Measurements from ENCODE around the gene OMG. TPM values are rescaled to one million over a fixed set of nuclear protein-coding genes. Genes with fewer than 3 reads are reported as not detected.
"Not testable (repeated sequence)": the region's sequence is repeated elsewhere in the genome, so short reads cannot be mapped to it uniquely, and the experiment has no call there.

The OMG gene
- total RNA-seq, 3 donors from 2014 or later (not counting 1 experiment from before 2014, with no cell fraction given), result 0.96 to 2.8 (median 1.3) TPM

DNA sequence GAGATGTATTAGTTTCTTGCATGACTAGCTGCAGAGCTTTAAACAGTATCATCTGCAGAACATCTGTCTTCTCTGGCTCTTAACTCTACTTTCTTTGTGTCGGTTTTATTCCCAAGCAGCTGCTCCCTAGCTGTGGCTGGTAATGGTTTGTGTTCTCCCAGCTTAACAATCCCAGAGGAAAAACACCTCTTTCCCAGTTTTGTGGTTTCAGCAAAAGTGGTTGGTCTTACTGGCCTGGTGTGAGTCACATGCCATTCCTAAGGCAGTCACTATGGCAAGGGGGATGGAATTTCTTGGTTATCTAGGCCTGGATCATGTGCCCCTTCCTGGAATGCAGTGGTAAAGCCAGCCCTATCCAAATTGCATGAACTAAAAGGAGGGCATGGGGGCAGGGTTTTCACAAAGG lies 27.5 kb downstream of the OMG start:
- Mint-ChIP-seq H3K27ac (no peak overlapping the region), H3K27me3 (ENCODE audit: low read depth in 2 of 2) (no peaks in the 10 kb centered on the region), H3K4me1 (no peaks in the 10 kb centered on the region), H3K9me3 (no peaks in the 10 kb centered on the region), H3K4me3 (no peak overlapping the region), H3K36me3 (peaks cover 16% of the 10 kb centered on the region)
- intact Hi-C loops (cut with micrococcal nuclease), result no loop called here
- H3K4me1 ChIP-seq (ENCODE audit: control insufficient read depth, insufficient read depth, low read length), result no peaks in the 10 kb centered on the region
- no peak for DNase-seq
- peaks cover 24% of the 10 kb centered on the region for H3K36me3 ChIP-seq (ENCODE audit: control insufficient read depth, insufficient read depth, low read length)
- H3K27me3 ChIP-seq (ENCODE audit: control insufficient read depth, insufficient read depth, low read length), result no peaks in the 10 kb centered on the region
- WGBS (ENCODE audit: insufficient coverage), result no CpG with 5 or more reads among the region's 1 CpG
- ATAC-seq, result no peak
- H3K9me3 ChIP-seq (ENCODE audit: control insufficient read depth, insufficient read depth, low read length), result no peaks in the 10 kb centered on the region
- H3K4me3 ChIP-seq (ENCODE audit: low read length), result no peak overlapping the region
- TF ChIP-seq, protein P1, sequence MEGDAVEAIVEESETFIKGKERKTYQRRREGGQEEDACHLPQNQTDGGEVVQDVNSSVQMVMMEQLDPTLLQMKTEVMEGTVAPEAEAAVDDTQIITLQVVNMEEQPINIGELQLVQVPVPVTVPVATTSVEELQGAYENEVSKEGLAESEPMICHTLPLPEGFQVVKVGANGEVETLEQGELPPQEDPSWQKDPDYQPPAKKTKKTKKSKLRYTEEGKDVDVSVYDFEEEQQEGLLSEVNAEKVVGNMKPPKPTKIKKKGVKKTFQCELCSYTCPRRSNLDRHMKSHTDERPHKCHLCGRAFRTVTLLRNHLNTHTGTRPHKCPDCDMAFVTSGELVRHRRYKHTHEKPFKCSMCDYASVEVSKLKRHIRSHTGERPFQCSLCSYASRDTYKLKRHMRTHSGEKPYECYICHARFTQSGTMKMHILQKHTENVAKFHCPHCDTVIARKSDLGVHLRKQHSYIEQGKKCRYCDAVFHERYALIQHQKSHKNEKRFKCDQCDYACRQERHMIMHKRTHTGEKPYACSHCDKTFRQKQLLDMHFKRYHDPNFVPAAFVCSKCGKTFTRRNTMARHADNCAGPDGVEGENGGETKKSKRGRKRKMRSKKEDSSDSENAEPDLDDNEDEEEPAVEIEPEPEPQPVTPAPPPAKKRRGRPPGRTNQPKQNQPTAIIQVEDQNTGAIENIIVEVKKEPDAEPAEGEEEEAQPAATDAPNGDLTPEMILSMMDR (IDR thresholded peaks at IDR 0.05), result no peak
- no peak overlapping the region for H3K27ac ChIP-seq (ENCODE audit: low read length)

DNA sequence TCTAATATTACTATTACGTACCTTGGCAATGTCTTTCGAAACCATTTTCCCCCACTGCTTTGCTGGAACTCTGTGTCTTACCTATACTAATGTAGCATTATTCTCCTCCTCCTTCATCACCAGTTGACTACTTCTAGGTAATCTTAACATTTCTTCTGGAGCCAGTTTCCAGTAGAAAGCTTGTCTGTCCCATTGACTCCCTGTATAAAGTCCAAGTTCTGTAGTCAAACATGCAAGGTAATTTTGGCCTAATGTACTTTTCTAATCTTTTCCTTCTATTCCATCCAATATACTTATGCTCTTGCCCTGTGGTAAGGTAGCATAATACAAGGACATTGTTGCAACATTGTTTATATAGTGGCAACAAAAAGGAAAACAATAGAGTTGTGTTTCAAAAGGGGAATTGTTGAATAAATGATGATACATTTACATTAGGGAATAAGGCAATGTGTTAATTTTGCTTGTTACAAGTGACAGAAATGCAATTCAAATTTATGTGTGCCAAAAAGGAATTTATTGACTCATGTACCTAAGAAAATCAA lies 27.9 kb downstream of the OMG start:
- no peaks in the 10 kb centered on the region for H3K27me3 ChIP-seq (ENCODE audit: control insufficient read depth, insufficient read depth, low read length)
- Mint-ChIP-seq H3K27me3 (ENCODE audit: low read depth in 2 of 2) (no peaks in the 10 kb centered on the region), H3K4me3 (no peak overlapping the region), H3K4me1 (no peaks in the 10 kb centered on the region), H3K9me3 (no peaks in the 10 kb centered on the region), H3K36me3 (peaks cover 16% of the 10 kb centered on the region), H3K27ac (no peak overlapping the region)
- no peak overlapping the region for H3K27ac ChIP-seq (ENCODE audit: low read length)
- H3K9me3 ChIP-seq (ENCODE audit: control insufficient read depth, insufficient read depth, low read length), result no peaks in the 10 kb centered on the region
- 92% methylated on average over 2 of the region's 2 CpGs for WGBS (ENCODE audit: insufficient coverage)
- intact Hi-C loops (cut with micrococcal nuclease), result no loop called here
- H3K4me3 ChIP-seq (ENCODE audit: low read length), result no peak overlapping the region
- TF ChIP-seq, protein P1 (IDR thresholded peaks at IDR 0.05), result no peak
- no peak for DNase-seq
- no peak for ATAC-seq
- no peaks in the 10 kb centered on the region for H3K4me1 ChIP-seq (ENCODE audit: control insufficient read depth, insufficient read depth, low read length)
- H3K36me3 ChIP-seq (ENCODE audit: control insufficient read depth, insufficient read depth, low read length), result peaks cover 24% of the 10 kb centered on the region

DNA sequence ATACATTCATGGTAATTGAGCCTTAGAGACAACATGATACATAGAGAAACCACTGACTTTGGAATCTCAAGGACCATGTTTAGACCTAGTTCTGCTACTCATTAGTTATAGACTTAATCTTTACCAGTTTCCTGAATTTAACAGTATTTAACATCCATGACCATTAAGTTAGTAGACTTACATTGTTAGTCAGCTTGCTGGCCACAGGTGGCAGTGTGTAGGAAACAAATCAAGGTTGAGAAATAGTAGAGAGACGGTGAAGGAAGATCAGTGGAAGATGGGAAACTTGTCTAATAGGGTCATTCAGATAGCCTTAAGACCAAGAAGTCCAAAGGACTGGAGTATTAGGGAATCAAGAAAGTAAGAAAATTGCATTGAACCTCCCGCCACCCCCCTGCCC lies 31.0 kb downstream of the OMG start:
- DNase-seq, result peak in 1 of 2 donors; percentile 53
- peaks cover 29% of the 10 kb centered on the region for H3K36me3 ChIP-seq (ENCODE audit: control insufficient read depth, insufficient read depth, low read length)
- no peaks in the 10 kb centered on the region for H3K27me3 Mint-ChIP-seq (ENCODE audit: low read depth in 2 of 2)
- TF ChIP-seq, protein P1 (IDR thresholded peaks at IDR 0.05), result no peak
- H3K27ac Mint-ChIP-seq, result no peak overlapping the region
- no peak for ATAC-seq
- H3K4me3 ChIP-seq (ENCODE audit: low read length), result no peak overlapping the region
- H3K9me3 ChIP-seq (ENCODE audit: control insufficient read depth, insufficient read depth, low read length), result no peaks in the 10 kb centered on the region
- no peaks in the 10 kb centered on the region for H3K27me3 ChIP-seq (ENCODE audit: control insufficient read depth, insufficient read depth, low read length)
- no peaks in the 10 kb centered on the region for H3K4me1 Mint-ChIP-seq
- intact Hi-C loops (cut with micrococcal nuclease), result loop anchor here (1.0 kb wide), 1 partner anchor 107 kb away; no protein-coding TSS in a partner anchor
- H3K4me3 Mint-ChIP-seq, result no peak overlapping the region
- H3K4me1 ChIP-seq (ENCODE audit: control insufficient read depth, insufficient read depth, low read length), result no peaks in the 10 kb centered on the region
- H3K36me3 Mint-ChIP-seq, result peaks cover 16% of the 10 kb centered on the region
- no peak overlapping the region for H3K27ac ChIP-seq (ENCODE audit: low read length)
- no peaks in the 10 kb centered on the region for H3K9me3 Mint-ChIP-seq
- 82% methylated on average over 2 of the region's 2 CpGs for WGBS (ENCODE audit: insufficient coverage)

DNA sequence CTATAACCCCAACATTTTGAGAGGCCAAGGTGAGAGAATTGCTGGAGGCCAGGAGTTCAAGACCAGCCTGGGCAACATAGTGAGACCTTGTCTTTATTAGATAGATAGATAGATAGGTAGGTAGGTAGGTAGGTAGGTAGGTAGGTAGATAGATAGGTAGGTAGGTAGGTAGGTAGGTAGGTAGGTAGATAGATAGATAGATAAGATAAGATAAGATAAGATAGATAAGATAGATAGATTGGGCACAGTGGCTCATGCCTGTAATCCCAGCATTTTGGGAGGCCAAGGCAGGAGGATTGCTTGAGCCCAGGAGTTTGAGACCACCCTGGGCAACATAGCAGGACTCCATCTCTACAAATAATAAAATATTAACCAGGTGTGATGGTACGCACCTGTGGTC lies 34.1 kb downstream of the OMG start:
- ATAC-seq; H3K4me3 ChIP-seq (ENCODE audit: low read length); H3K9me3 Mint-ChIP-seq; intact Hi-C loops (cut with micrococcal nuclease); H3K4me1 Mint-ChIP-seq; H3K4me3 Mint-ChIP-seq; H3K4me1 ChIP-seq (ENCODE audit: control insufficient read depth, insufficient read depth, low read length); H3K9me3 ChIP-seq (ENCODE audit: control insufficient read depth, insufficient read depth, low read length); H3K27me3 Mint-ChIP-seq (ENCODE audit: low read depth in 2 of 2); H3K27ac ChIP-seq (ENCODE audit: low read length); DNase-seq; H3K27me3 ChIP-seq (ENCODE audit: control insufficient read depth, insufficient read depth, low read length); H3K27ac Mint-ChIP-seq: not testable (repeated sequence)
- 100% methylated on average over 1 of the region's 1 CpG for WGBS (ENCODE audit: insufficient coverage)
- peaks cover 24% of the 10 kb centered on the region for H3K36me3 ChIP-seq (ENCODE audit: control insufficient read depth, insufficient read depth, low read length)
- H3K36me3 Mint-ChIP-seq, result peaks cover 18% of the 10 kb centered on the region
